CD4-positive, alpha-beta T cell (primary cell): ENCODE measurements around the gene NRXN3. TPM values are rescaled to one million over a fixed set of nuclear protein-coding genes. Genes with fewer than 3 reads are reported as not detected.

Source experiments
- ATAC-seq: fragments of 200-7000 bp; cut with Tn5 transposase; one replicate; pipeline ENCODE4 v1.10.0; 2022; ENCODE audit warnings: mild to moderate bottlenecking; ENCODE audit not compliant: poor library complexity
- CTCF ChIA-PET: fragments of 350-600 bp; sonication (Branson Sonifier 250); formaldehyde crosslinking; loops from one replicate; lab custom pipeline; 2021; ENCODE audit warnings: antibody characterized with exemption, inconsistent platforms; lab: Charles Lee
- POLR2A ChIA-PET: fragments of 350-600 bp; sonication (Branson Sonifier 250); formaldehyde crosslinking; loops from one replicate; lab custom pipeline; 2021; ENCODE audit warnings: antibody characterized with exemption, inconsistent platforms; lab: Charles Lee
- DNase-seq, 14 experiments: peaks; one replicate each; pipeline ENCODE4 v3.0.0-alpha.2; 2013 to 2020; ENCODE audit warnings: mixed read lengths in 2 of 14
- H3K27ac ChIP-seq, 2 donors: one replicate each; pipeline versions ENCODE4 v1.5.1 to v1.7.0; 2013; ENCODE audit warnings: low read length in 2 of 2, low read depth in 1 of 2, mild to moderate bottlenecking in 1 of 2
- H3K27me3 ChIP-seq, 2 experiments: 1 replicate in 1 of 2; 2 replicates in 1 of 2; pipeline versions ENCODE4 v1.6.1 to v1.7.0; 2013; ENCODE audit warnings: low read length in 2 of 2, control low read depth in 1 of 2, mild to moderate bottlenecking in 1 of 2, moderate library complexity in 1 of 2; ENCODE audit not compliant: insufficient read depth in 2 of 2, control insufficient read depth in 1 of 2
- H3K36me3 ChIP-seq: one replicate; pipeline ENCODE4 v1.6.1; 2013; ENCODE audit warnings: low read length, control low read depth; ENCODE audit not compliant: insufficient read depth
- H3K4me1 ChIP-seq: one replicate; pipeline ENCODE4 v1.6.1; 2013; ENCODE audit warnings: low read length, control low read depth; ENCODE audit not compliant: insufficient read depth
- H3K4me3 ChIP-seq: one replicate; pipeline ENCODE4 v1.5.1; 2013; ENCODE audit warnings: mild to moderate bottlenecking, low read length, moderate library complexity
- H3K9me3 ChIP-seq, 2 experiments: 1 replicate in 1 of 2; 2 replicates in 1 of 2; pipeline versions ENCODE4 v1.6.1 to v1.7.0; 2013; ENCODE audit warnings: low read length in 2 of 2, mild to moderate bottlenecking in 2 of 2, control low read depth in 1 of 2, moderate library complexity in 1 of 2; ENCODE audit not compliant: control insufficient read depth in 1 of 2, insufficient read depth in 1 of 2
- H3K27ac Mint-ChIP-seq: one replicate; pipeline ENCODE4 v1.8.0; 2020; ENCODE audit warnings: mixed read lengths
- H3K27me3 Mint-ChIP-seq: one replicate; pipeline ENCODE4 v1.8.0; 2021; ENCODE audit warnings: mixed read lengths
- H3K36me3 Mint-ChIP-seq: one replicate; pipeline ENCODE4 v1.8.0; 2021; ENCODE audit warnings: low read depth, mixed read lengths
- H3K4me1 Mint-ChIP-seq: one replicate; pipeline ENCODE4 v1.8.0; 2021; ENCODE audit warnings: low read depth, mixed read lengths
- H3K4me3 Mint-ChIP-seq: one replicate; pipeline ENCODE4 v1.8.0; 2020; ENCODE audit warnings: mild to moderate bottlenecking, mixed read lengths
- H3K9me3 Mint-ChIP-seq: one replicate; pipeline ENCODE4 v1.8.0; 2020; ENCODE audit warnings: mixed read lengths
- CTCF ChIP-seq: fragments of 200-600 bp; IDR thresholded peaks from one replicate; pipeline ENCODE4 v1.8.0; 2022; ENCODE audit warnings: antibody characterized with exemption, mild to moderate bottlenecking
- intact Hi-C, 2 experiments: fragments of 100-400 bp; cut with DNase I in 1 of 2; cut with micrococcal nuclease in 1 of 2; formaldehyde crosslinking; loops; one replicate each; pipeline versions ENCODE4 v1.15.1 to v1.9.0; 2023 to 2025; cut with DNase I, micrococcal nuclease
- total RNA-seq, 174 experiments: library from RNA in 2 of 174; stranded (reverse) in 2 of 174; gene quantifications; one replicate each; pipeline ENCODE4 v1.2.3 and lab custom pipeline; 2021 to 2026

The NRXN3 gene
- total RNA-seq, 2 experiments from 2014 or later, result not detected

- ChIA-PET POLR2A (no interaction called here), CTCF (no interaction called here)
- no peak for DNase-seq
- Mint-ChIP-seq H3K9me3 (no peaks in the 10 kb centered on the region), H3K4me3 (no peak overlapping the region), H3K4me1 (no peaks in the 10 kb centered on the region), H3K27ac (no peak overlapping the region), H3K36me3 (no peaks in the 10 kb centered on the region), H3K27me3 (peaks cover 8% of the 10 kb centered on the region)
- H3K36me3 ChIP-seq, result no peaks in the 10 kb centered on the region
- H3K27me3 ChIP-seq, result no peaks in the 10 kb centered on the region
- no peaks in the 10 kb centered on the region for H3K4me1 ChIP-seq
- no peak overlapping the region for H3K4me3 ChIP-seq
- H3K27ac ChIP-seq, result no peak overlapping the region
- intact Hi-C loops, result no loop called here
- no peaks in the 10 kb centered on the region for H3K9me3 ChIP-seq
- TF ChIP-seq CTCF, result no peak
- no peak for ATAC-seq
These were observed 299.8 kb downstream of the NRXN3 start for GRCh38 chr14:78469947-78470346.

- TF ChIP-seq CTCF, result no peak
- Histone ChIP-seq H3K27me3 (peaks cover 0 to 3% of the 10 kb centered on the region in 2 experiments), H3K4me3 (no peak overlapping the region), H3K4me1 (no peaks in the 10 kb centered on the region), H3K9me3 (no peaks in the 10 kb centered on the region), H3K27ac (no peak overlapping the region), H3K36me3 (no peaks in the 10 kb centered on the region)
- Mint-ChIP-seq H3K9me3 (no peaks in the 10 kb centered on the region), H3K4me1 (no peaks in the 10 kb centered on the region), H3K36me3 (no peaks in the 10 kb centered on the region), H3K27ac (no peak overlapping the region), H3K4me3 (no peak overlapping the region), H3K27me3 (peaks cover 8% of the 10 kb centered on the region)
- intact Hi-C loops, result no loop called here
- ChIA-PET POLR2A (no interaction called here), CTCF (no interaction called here)
- DNase-seq, result no peak
- ATAC-seq, result no peak
These were observed 309.1 kb downstream of the NRXN3 start for GRCh38 chr14:78479127-78479780.

- Mint-ChIP-seq H3K4me3 (no peak overlapping the region), H3K27ac (no peak overlapping the region)
- no peak for TF ChIP-seq CTCF
These were observed 313.9 kb downstream of the NRXN3 start for GRCh38 chr14:78484028-78484427.

More at GRCh38 chr14:78484028-78484427, 313.9 kb downstream of the NRXN3 start:
- ChIA-PET POLR2A (no interaction called here), CTCF (no interaction called here)
- Histone ChIP-seq H3K9me3 (no peaks in the 10 kb centered on the region), H3K27me3 (peaks cover 0 to 7% of the 10 kb centered on the region in 2 experiments), H3K27ac (no peak overlapping the region), H3K4me1 (no peaks in the 10 kb centered on the region), H3K4me3 (no peak overlapping the region), H3K36me3 (no peaks in the 10 kb centered on the region)
- intact Hi-C loops, result no loop called here
- no peaks in the 10 kb centered on the region for H3K36me3 Mint-ChIP-seq
- no peaks in the 10 kb centered on the region for H3K4me1 Mint-ChIP-seq
- DNase-seq, result no peak
- no peak for ATAC-seq
- H3K9me3 Mint-ChIP-seq, result no peaks in the 10 kb centered on the region
- peaks cover 8% of the 10 kb centered on the region for H3K27me3 Mint-ChIP-seq
